ENCODE results near the gene PRELID2.
"Not testable (repeated sequence)": the region's sequence is repeated elsewhere in the genome, so short reads cannot be mapped to it uniquely, and the experiment has no call there.

Gene PRELID2

DNA sequence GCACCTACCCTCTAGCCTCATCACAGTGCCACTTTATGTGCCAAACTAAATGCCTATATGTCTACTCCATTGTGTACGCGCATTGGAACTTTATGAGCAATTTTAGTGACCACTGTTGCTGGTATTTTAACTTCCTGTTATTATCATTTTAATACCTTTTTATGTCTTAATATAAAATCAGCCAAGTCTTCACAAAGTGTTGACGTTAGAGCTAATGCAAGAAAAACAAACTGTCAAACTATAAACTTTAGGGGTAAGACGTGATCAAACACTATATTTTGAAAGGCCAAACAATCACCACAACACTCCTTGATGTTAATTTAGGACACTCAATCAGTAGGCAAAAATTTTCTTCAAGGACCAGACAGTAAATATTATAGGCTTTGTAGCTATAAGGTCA is 73.9 kb downstream of the PRELID2 start:
- no peak overlapping the region for H3K4me3 ChIP-seq (ENCODE audit: insufficient read depth, low read depth, low read length, poor library complexity, severe bottlenecking)
- DNase-seq, result no peak
- no peaks in the 10 kb centered on the region for H3K4me1 ChIP-seq (ENCODE audit: control insufficient read depth, insufficient read depth, low read length, poor library complexity, severe bottlenecking)
- H3K27me3 ChIP-seq (replicated peaks; ENCODE audit: control insufficient read depth, insufficient read depth, low read length, poor library complexity, severe bottlenecking), result no peaks in the 10 kb centered on the region
- no peak overlapping the region for H3K27ac ChIP-seq (ENCODE audit: insufficient read depth, low read length, poor library complexity, severe bottlenecking)
- H3K36me3 ChIP-seq (ENCODE audit: control insufficient read depth, insufficient read depth, low read length), result no peaks in the 10 kb centered on the region
- no peaks in the 10 kb centered on the region for H3K9me3 ChIP-seq (ENCODE audit: control insufficient read depth, low read length)

DNA sequence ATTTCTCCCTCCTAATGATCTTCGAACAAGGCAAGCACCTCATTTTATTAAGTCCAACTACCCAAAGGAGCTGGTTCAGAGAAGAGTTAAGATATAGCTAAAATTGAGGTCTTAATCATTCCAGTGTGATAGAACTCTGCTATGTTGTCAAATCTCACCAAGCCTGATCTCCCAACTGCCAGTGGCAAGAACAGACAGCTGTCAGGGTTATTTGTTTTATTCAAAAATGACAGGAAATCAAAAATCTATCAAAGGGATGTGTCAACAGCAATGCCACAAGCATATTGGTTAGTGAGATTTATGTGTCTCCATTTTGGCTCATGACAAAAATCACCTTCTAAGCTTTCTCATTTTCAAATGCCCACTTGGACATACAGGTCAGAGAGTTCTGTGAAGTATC is 74.5 kb downstream of the PRELID2 start:
- H3K4me3 ChIP-seq (ENCODE audit: insufficient read depth, low read depth, low read length, poor library complexity, severe bottlenecking), result no peak overlapping the region
- H3K36me3 ChIP-seq (ENCODE audit: control insufficient read depth, insufficient read depth, low read length), result no peaks in the 10 kb centered on the region
- H3K9me3 ChIP-seq (ENCODE audit: control insufficient read depth, low read length), result no peaks in the 10 kb centered on the region
- no peak overlapping the region for H3K27ac ChIP-seq (ENCODE audit: insufficient read depth, low read length, poor library complexity, severe bottlenecking)
- no peaks in the 10 kb centered on the region for H3K27me3 ChIP-seq (replicated peaks; ENCODE audit: control insufficient read depth, insufficient read depth, low read length, poor library complexity, severe bottlenecking)
- no peak for DNase-seq
- no peaks in the 10 kb centered on the region for H3K4me1 ChIP-seq (ENCODE audit: control insufficient read depth, insufficient read depth, low read length, poor library complexity, severe bottlenecking)

DNA sequence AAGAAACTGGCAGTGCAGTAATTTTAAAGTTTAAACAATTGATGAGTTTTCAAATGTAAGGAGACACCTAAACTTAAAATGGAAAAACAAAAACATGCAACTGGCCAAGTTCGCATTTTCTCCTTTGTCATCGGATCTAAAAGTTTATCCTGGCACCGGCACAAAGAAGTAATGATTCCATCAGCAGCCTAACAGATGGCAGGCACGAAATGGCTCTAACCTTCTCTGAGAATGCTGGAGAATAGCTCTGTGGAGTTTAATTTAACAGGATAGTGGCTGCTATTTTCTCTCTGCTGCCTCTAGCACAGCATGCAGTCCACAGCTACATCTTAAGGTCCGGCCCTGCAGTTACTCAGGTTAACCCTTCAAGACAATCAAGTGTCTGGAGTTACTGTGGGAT is 82.2 kb downstream of the PRELID2 start:
- H3K4me1 ChIP-seq (ENCODE audit: control insufficient read depth, insufficient read depth, low read length, poor library complexity, severe bottlenecking), result no peaks in the 10 kb centered on the region
- no peak overlapping the region for H3K27ac ChIP-seq (ENCODE audit: insufficient read depth, low read length, poor library complexity, severe bottlenecking)
- no peak overlapping the region for H3K4me3 ChIP-seq (ENCODE audit: insufficient read depth, low read depth, low read length, poor library complexity, severe bottlenecking)
- no peaks in the 10 kb centered on the region for H3K9me3 ChIP-seq (ENCODE audit: control insufficient read depth, low read length)
- H3K36me3 ChIP-seq (ENCODE audit: control insufficient read depth, insufficient read depth, low read length), result no peaks in the 10 kb centered on the region
- H3K27me3 ChIP-seq (replicated peaks; ENCODE audit: control insufficient read depth, insufficient read depth, low read length, poor library complexity, severe bottlenecking), result no peaks in the 10 kb centered on the region
- no peak for DNase-seq

DNA sequence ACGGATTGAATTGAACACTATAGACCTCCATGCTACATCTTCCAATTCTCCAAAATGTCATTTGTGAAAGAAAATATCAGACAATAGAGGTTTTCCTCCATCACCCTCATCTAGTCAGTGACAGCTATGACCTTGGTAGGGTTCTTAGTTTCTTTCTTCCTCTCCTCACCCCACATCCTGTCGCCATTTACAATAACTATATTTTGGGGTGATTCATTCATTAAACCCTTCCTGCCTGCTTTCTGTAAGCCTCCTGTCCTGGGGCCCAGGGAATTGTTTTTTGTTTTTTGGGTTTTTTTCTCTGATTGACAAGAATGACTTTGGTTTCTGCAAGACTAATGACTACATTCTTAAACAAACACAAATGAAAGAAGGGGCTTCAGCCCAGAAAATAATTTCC is 82.6 kb downstream of the PRELID2 start:
- DNase-seq, result no peak
- no peak overlapping the region for H3K4me3 ChIP-seq (ENCODE audit: insufficient read depth, low read depth, low read length, poor library complexity, severe bottlenecking)
- H3K4me1 ChIP-seq (ENCODE audit: control insufficient read depth, insufficient read depth, low read length, poor library complexity, severe bottlenecking), result no peaks in the 10 kb centered on the region
- no peaks in the 10 kb centered on the region for H3K9me3 ChIP-seq (ENCODE audit: control insufficient read depth, low read length)
- H3K36me3 ChIP-seq (ENCODE audit: control insufficient read depth, insufficient read depth, low read length), result no peaks in the 10 kb centered on the region
- no peaks in the 10 kb centered on the region for H3K27me3 ChIP-seq (replicated peaks; ENCODE audit: control insufficient read depth, insufficient read depth, low read length, poor library complexity, severe bottlenecking)
- H3K27ac ChIP-seq (ENCODE audit: insufficient read depth, low read length, poor library complexity, severe bottlenecking), result no peak overlapping the region

DNA sequence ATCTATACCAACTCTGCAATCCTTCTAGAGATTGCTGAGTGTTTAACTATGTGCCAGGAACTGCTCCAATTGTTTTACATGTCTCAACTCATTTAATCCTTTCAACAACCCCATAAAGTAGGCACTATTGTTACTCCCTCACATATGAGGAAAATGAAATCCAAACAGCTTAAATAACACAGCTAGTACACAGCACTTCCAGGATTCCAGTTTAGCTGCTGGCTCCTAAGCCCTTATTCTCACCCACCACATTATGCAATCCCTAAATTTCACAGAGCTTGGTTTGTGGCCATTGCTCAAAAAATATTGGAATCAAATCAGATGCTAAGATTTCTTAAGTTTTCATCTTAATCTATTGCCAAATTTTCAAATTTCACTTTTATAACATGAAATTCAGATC is 84.9 kb downstream of the PRELID2 start:
- no peak overlapping the region for H3K4me3 ChIP-seq (ENCODE audit: insufficient read depth, low read depth, low read length, poor library complexity, severe bottlenecking)
- H3K4me1 ChIP-seq (ENCODE audit: control insufficient read depth, insufficient read depth, low read length, poor library complexity, severe bottlenecking), result no peaks in the 10 kb centered on the region
- H3K27me3 ChIP-seq (replicated peaks; ENCODE audit: control insufficient read depth, insufficient read depth, low read length, poor library complexity, severe bottlenecking), result no peaks in the 10 kb centered on the region
- no peak overlapping the region for H3K27ac ChIP-seq (ENCODE audit: insufficient read depth, low read length, poor library complexity, severe bottlenecking)
- no peaks in the 10 kb centered on the region for H3K9me3 ChIP-seq (ENCODE audit: control insufficient read depth, low read length)
- DNase-seq, result no peak
- no peaks in the 10 kb centered on the region for H3K36me3 ChIP-seq (ENCODE audit: control insufficient read depth, insufficient read depth, low read length)

DNA sequence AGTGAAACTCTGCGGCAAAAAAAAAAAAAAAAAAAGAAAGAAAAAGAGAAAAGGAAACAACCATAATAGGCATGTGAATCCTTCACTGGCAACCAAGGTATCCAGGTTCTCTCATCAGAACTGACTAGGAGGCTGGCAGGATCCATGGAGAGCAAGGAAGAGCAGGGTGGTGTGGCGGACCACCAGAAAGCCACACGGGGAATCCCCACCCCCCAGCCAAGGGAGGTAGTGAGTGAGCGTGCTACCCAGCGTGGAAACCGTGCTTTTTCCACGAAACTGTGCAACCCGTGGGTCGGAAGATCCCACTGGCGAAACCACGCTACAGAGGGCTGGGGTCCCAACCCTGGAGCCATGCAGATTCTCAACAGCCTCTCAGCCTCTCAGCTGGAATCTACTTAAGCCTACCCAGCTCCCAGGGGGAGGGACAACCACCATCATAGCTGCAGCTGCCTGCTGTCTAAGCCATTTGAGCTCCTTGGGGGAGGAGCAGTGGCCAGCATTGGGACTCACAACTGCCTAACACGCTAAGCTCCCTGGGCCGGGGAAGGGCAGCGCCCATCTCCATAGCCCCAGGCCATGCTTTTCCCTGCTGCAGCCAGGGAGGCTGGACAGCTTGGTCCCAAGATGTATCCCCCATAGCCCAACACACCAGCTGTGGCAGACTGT is 91.6 kb downstream of the PRELID2 start:
- Histone ChIP-seq H3K9me3 (ENCODE audit: control insufficient read depth, low read length) (no peaks in the 10 kb centered on the region), H3K36me3 (ENCODE audit: control insufficient read depth, insufficient read depth, low read length) (no peaks in the 10 kb centered on the region), H3K4me1 (ENCODE audit: control insufficient read depth, insufficient read depth, low read length, poor library complexity, severe bottlenecking) (no peaks in the 10 kb centered on the region), H3K4me3 (ENCODE audit: insufficient read depth, low read depth, low read length, poor library complexity, severe bottlenecking) (no peak overlapping the region), H3K27me3 (replicated peaks; ENCODE audit: control insufficient read depth, insufficient read depth, low read length, poor library complexity, severe bottlenecking) (no peaks in the 10 kb centered on the region), H3K27ac (ENCODE audit: insufficient read depth, low read length, poor library complexity, severe bottlenecking) (no peak overlapping the region)
- no peak for DNase-seq

DNA sequence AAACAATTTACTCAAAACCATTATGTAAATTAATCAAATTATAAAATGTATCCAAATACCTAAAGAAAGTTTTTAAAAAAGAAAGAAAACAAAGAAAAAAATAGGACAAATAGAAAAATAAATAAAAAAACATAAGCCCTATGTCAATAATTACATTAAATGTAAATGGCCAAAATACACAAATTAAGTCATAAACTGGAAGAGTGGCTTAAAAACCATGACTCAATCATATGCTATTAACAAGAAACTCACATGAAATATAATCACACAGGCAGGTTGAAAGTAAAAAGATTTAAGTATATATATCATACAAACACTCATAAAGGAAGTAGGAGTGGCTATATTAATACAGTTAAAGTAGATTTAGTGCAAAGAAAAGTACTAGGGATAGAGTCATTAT is 95.3 kb downstream of the PRELID2 start:
- DNase-seq, result no peak
- Histone ChIP-seq H3K36me3 (ENCODE audit: control insufficient read depth, insufficient read depth, low read length) (no peaks in the 10 kb centered on the region), H3K9me3 (ENCODE audit: control insufficient read depth, low read length) (no peaks in the 10 kb centered on the region), H3K27ac (ENCODE audit: insufficient read depth, low read length, poor library complexity, severe bottlenecking) (no peak overlapping the region), H3K27me3 (replicated peaks; ENCODE audit: control insufficient read depth, insufficient read depth, low read length, poor library complexity, severe bottlenecking) (no peaks in the 10 kb centered on the region), H3K4me3 (ENCODE audit: insufficient read depth, low read depth, low read length, poor library complexity, severe bottlenecking) (no peak overlapping the region), H3K4me1 (ENCODE audit: control insufficient read depth, insufficient read depth, low read length, poor library complexity, severe bottlenecking) (no peaks in the 10 kb centered on the region)

DNA sequence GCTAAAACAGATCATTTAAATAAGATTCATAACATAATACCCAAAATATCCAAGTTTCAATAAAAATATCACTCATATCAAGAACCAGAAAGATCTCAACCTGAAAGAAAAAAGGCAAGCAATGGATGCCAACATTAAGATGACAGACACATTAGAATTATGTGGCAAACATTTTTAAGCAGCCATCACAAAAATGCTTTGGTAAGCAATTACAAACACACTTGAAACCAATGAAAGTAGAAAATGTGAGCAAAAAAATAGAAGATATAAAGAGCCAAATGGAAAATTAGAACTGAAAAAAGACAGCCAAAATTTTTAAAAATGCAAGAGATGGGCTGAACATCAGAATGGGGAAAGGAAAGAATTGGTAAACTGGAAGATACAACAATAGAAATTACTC is 96.9 kb downstream of the PRELID2 start:
- no peaks in the 10 kb centered on the region for H3K27me3 ChIP-seq (replicated peaks; ENCODE audit: control insufficient read depth, insufficient read depth, low read length, poor library complexity, severe bottlenecking)
- no peaks in the 10 kb centered on the region for H3K4me1 ChIP-seq (ENCODE audit: control insufficient read depth, insufficient read depth, low read length, poor library complexity, severe bottlenecking)
- no peak for DNase-seq
- no peak overlapping the region for H3K4me3 ChIP-seq (ENCODE audit: insufficient read depth, low read depth, low read length, poor library complexity, severe bottlenecking)
- H3K36me3 ChIP-seq (ENCODE audit: control insufficient read depth, insufficient read depth, low read length), result no peaks in the 10 kb centered on the region
- H3K27ac ChIP-seq (ENCODE audit: insufficient read depth, low read length, poor library complexity, severe bottlenecking), result no peak overlapping the region
- no peaks in the 10 kb centered on the region for H3K9me3 ChIP-seq (ENCODE audit: control insufficient read depth, low read length)

DNA sequence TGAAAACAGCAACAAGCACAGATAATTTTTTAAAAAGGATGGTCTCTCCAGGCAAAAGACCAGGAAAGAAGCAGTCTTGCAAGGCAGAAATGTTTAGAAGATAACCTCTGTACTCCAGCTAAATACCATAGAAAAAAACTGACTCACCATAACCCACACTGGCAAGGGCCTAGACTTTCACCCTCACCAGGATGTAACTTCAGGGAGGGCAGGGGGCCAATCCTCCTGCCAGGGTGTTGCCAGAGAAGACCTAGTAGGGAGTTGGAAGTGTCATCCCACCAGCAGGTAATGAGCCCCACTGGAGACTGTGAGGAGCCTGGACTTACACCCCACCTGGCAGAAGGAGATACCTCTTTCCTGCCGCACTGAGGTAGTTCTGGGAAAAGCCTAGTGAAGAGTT is 97.6 kb downstream of the PRELID2 start:
- Histone ChIP-seq H3K36me3 (ENCODE audit: control insufficient read depth, insufficient read depth, low read length) (no peaks in the 10 kb centered on the region), H3K9me3 (ENCODE audit: control insufficient read depth, low read length) (no peaks in the 10 kb centered on the region), H3K27ac (ENCODE audit: insufficient read depth, low read length, poor library complexity, severe bottlenecking) (no peak overlapping the region), H3K27me3 (replicated peaks; ENCODE audit: control insufficient read depth, insufficient read depth, low read length, poor library complexity, severe bottlenecking) (no peaks in the 10 kb centered on the region), H3K4me3 (ENCODE audit: insufficient read depth, low read depth, low read length, poor library complexity, severe bottlenecking) (no peak overlapping the region), H3K4me1 (ENCODE audit: control insufficient read depth, insufficient read depth, low read length, poor library complexity, severe bottlenecking) (no peaks in the 10 kb centered on the region)
- no peak for DNase-seq

DNA sequence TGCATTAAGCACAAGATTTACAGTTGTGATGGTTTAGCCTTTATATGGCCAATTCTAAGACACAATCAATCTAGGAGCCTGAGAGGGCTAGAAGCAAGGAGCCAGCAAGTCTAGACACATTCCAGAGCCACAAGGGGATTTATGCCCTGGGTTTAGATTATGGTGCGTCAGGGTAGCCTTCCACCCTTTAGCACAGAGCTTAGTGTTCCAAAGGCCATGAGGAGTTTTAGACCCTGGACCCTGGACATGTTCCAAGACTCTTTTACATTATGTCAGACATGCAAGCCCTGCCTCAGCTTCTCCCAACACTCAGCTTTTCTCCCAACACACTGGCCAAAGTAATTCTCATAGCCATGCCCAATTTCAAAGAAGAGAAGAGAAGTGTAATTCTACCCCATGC is 105.2 kb downstream of the PRELID2 start:
- not testable (repeated sequence) for H3K27ac ChIP-seq (ENCODE audit: insufficient read depth, low read length, poor library complexity, severe bottlenecking); H3K4me1 ChIP-seq (ENCODE audit: control insufficient read depth, insufficient read depth, low read length, poor library complexity, severe bottlenecking); H3K36me3 ChIP-seq (ENCODE audit: control insufficient read depth, insufficient read depth, low read length); H3K9me3 ChIP-seq (ENCODE audit: control insufficient read depth, low read length); H3K27me3 ChIP-seq (replicated peaks; ENCODE audit: control insufficient read depth, insufficient read depth, low read length, poor library complexity, severe bottlenecking); H3K4me3 ChIP-seq (ENCODE audit: insufficient read depth, low read depth, low read length, poor library complexity, severe bottlenecking); DNase-seq
